NCI-H226 (cell line): ENCODE measurements around the gene CDK16.
"Not testable (repeated sequence)": the region's sequence is repeated elsewhere in the genome, so short reads cannot be mapped to it uniquely, and the experiment has no call there.

Experiments
- DNase-seq: peaks from one replicate; pipeline ENCODE4 v3.0.0-alpha.2; 2015

CDK16 gene

DNA sequence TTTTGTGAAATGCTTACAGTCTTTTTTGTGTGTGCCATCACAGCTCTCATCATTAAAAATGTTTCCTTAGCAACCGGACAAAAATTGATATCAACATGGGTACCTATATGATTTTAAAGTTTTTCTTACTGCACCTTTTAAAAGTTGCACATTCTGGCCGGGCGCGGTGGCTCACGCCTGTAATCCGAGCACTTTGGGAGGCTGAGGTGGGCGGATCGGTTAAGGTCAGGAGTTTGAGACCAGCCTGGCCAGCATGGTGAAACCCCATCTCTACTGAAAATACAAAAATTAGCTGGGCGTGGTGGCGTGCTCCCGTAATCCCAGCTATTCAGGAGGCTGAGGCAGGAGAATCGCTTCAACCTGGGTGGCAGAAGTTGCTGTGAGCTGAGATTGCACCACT is 39.1 kb downstream of the CDK16 start:
- DNase-seq: not testable (repeated sequence)

DNA sequence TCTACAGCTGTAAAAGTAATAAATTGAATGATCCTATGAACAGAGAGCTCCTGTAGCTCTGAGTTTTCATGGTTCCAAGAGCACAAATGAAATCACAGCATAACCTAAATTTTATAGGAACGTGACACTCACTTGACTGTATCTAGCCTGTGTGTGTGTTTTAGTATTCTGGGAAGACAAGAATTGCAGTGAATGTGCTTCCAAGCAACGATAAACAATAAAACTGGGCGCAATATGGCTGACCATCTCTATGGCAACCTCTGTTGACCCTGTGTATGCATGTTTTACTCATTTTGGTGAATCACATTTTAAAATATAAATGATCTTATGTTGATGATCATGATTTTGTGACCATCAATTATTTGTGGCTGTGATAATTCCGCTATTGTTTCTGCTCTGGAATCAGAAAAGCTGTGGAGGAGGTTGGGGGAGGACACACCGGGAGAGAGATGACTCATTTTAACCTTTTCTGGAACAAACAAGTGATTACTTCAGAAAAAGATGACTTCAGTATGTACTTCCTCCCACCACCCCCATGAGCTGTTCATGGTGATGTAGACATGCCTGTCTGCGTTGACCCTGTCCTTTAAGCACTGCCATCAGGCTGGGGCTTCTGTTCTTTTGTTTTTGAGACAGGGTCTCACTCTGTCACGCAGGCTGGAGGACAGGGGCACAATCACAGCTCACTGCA is 46.1 kb downstream of the CDK16 start:
- DNase-seq: peak; percentile 24

DNA sequence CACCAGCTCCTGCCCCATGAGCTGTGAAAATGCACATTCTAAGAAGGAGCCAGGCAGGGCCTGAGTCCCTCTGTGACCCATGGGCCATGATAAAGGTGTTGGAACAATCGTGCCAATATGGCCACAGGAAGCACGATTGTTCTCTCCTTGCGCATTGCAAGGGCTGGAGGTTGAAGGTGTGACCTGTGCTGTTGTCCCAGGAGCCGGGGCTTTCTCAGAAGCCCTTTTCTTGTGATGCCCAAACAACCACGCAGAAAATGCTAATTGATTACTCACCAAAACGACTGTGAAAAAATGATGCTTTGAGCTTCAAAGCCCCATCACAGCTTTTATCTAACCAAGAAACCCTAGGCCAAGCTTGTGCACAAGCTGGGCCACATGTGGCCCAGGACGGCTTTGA is 48.2 kb downstream of the CDK16 start:
- no peak for DNase-seq

DNA sequence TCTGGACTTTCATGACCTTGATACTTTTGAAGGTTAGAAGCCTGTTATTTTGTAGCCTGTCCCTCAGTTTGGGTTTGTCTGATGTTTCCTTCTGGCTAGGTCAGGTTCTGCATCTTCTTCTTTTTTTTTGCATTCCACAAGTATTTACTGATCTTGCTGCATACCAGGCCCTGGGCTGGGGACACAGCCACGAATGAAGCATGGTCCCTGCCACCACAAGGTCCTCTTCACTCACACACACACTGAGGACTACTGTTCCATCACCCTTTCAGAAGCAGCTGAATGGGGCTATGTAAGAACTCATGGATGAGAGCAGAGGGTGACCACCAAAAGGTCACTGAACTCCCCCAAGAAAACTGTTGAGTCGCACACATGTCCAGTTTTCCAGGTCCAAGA is 53.5 kb downstream of the CDK16 start:
- DNase-seq: no peak

DNA sequence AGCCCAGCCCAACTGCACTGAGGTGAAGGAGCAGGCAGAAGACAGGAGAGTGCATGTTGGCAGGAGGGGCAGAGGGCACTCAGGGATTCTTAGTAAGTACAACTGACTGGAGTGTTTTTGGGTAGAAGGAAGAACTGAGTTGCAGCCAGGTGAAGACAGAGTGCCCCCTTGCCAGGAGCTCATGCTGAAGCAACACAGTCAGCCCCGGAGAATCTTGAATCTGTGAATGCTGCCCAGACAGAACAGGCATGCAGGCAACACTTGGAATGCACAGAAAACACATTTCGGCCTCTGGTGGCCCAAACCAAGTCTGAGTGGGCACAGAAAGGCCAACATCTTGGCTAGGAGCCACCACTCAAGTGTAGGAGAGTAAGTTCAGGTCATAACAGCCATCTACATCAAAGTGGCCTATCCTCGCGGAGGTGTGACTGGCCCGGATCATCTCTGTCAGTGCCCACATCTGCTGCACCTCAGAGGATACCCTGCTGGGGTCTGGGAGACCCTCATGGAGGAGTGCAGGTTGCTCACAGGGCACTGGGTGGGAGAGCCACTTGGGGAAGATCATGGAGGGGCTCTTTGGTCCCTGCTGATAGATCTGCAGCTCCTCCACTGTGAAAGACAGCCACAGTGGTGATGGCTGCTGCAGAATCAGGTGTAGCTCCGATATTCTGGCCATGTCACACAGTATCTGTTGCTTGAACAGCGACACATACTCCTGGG is 54.7 kb downstream of the CDK16 start:
- no peak for DNase-seq

DNA sequence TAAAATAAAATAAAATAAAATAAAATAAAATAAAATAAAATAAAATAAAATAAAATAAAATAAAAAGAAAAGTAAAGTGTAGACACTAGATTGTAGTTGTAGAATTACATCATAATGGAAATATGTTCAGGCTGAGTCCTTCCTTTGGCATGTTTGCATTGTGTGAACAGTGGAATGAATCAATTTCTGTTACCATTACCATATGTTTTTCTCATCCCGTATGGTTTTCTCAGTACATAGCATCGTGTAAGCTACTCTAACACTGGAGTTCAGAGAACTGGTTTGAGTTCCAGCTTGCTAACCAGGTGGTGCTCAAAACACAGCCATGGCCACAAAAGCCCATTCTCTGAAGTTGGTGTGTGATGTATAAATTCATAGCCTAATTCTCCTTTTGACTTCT is 60.2 kb downstream of the CDK16 start:
- DNase-seq: no peak
